ENCODE data around the gene ARHGAP19. TPM values are rescaled to one million over a fixed set of nuclear protein-coding genes. Genes with fewer than 3 reads are reported as not detected.

Gene ARHGAP19
- total RNA-seq, 4 donors from 2014 or later = 5.7 to 10.4 (median 9.2) TPM

- TF ChIP-seq CTCF (IDR thresholded peaks at IDR 0.05; ENCODE audit: low read depth) = no peak
Observed at GRCh38 chr10:97273700-97274099, 18.7 kb downstream of the ARHGAP19 start.

- no peak for TF ChIP-seq CTCF (IDR thresholded peaks at IDR 0.05; ENCODE audit: low read depth)
Observed at GRCh38 chr10:97270523-97271154, 21.8 kb downstream of the ARHGAP19 start.

- no peak for TF ChIP-seq CTCF (IDR thresholded peaks at IDR 0.05; ENCODE audit: low read depth)
Observed at GRCh38 chr10:97267671-97268070, 24.8 kb downstream of the ARHGAP19 start.

- no peak for TF ChIP-seq CTCF (IDR thresholded peaks at IDR 0.05; ENCODE audit: low read depth)
Observed at GRCh38 chr10:97263971-97264370, 28.5 kb downstream of the ARHGAP19 start.

GRCh38 chr10:97261656-97262055 lies 30.8 kb downstream of the ARHGAP19 start:
- TF ChIP-seq CTCF (IDR thresholded peaks at IDR 0.05; ENCODE audit: low read depth) = no peak

- TF ChIP-seq CTCF (IDR thresholded peaks at IDR 0.05; ENCODE audit: low read depth) = no peak
Observed at GRCh38 chr10:97261183-97261582, 31.3 kb downstream of the ARHGAP19 start.

- TF ChIP-seq CTCF (IDR thresholded peaks at IDR 0.05; ENCODE audit: low read depth) = no peak
Observed at GRCh38 chr10:97259119-97259518, 33.3 kb downstream of the ARHGAP19 start.

Data from subcutaneous adipose tissue (tissue), 4 donors.